HFFc6 (cell line): ENCODE measurements around the gene MAPKAP1. TPM values are rescaled to one million over a fixed set of nuclear protein-coding genes. Genes with fewer than 3 reads are reported as not detected.

Experiments used
- DNase-seq: peaks from one replicate; pipeline ENCODE4 v3.0.0-alpha.2; 2018
- H3K27ac Mint-ChIP-seq: 2 replicates; pipeline ENCODE4 v1.8.0; 2020; ENCODE audit warnings: mild to moderate bottlenecking, mixed read lengths
- H3K27me3 Mint-ChIP-seq: 2 replicates; pipeline ENCODE4 v1.8.0; 2021; ENCODE audit warnings: mild to moderate bottlenecking, moderate library complexity, mixed read lengths; ENCODE audit not compliant: insufficient read depth
- H3K36me3 Mint-ChIP-seq: 2 replicates; pipeline ENCODE4 v1.8.0; 2021; ENCODE audit warnings: low read depth, mixed read lengths
- H3K4me1 Mint-ChIP-seq: 2 replicates; pipeline ENCODE4 v1.8.0; 2020; ENCODE audit warnings: low read depth, mixed read lengths
- H3K4me3 Mint-ChIP-seq: 2 replicates; pipeline ENCODE4 v1.8.0; 2020; ENCODE audit warnings: mild to moderate bottlenecking, moderate library complexity, mixed read lengths
- H3K9me3 Mint-ChIP-seq: 2 replicates; pipeline ENCODE4 v1.8.0; 2020; ENCODE audit warnings: mild to moderate bottlenecking, mixed read lengths
- total RNA-seq, 6 experiments: library from RNA; stranded (reverse); fragmentation: NEBNext Ultra II Directional; extraction: Animal tissue kit (Norgen Biotek cat#: 25700); gene quantifications; 2 replicates in 1 of 6; 3 replicates in 5 of 6; pipeline ENCODE4 v1.2.3, GENCODE V29; 2021
- TF ChIP-seq, protein P1 (sequence below): fragments of 200-600 bp; sonication (generic); IDR thresholded peaks from 2 replicates; pipeline ENCODE4 v1.5.0; 2021; ENCODE audit warnings: antibody characterized with exemption, mild to moderate bottlenecking

Gene MAPKAP1
- total RNA-seq, 6 experiments from 2014 or later, result 115 to 167 (median 130) TPM

DNA sequence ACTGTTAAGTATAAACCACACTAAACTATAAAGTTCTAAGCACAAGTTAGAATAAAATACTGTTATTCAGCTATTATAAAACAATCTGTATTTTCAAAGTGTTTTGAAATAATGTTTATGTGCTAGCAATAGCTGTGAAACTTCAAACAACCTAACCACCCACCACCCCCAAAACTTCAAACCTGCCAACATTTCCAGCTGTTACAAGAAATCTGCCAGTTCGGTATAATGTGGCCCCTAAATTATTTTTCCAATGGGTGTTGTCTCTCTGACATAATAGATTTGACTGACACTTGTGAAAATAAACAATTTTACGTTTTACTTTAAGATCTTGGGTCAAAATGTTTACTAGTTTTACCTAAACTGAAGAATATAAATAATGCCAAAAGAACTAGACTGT is 24.7 kb downstream of the MAPKAP1 start:
- DNase-seq, result no peak
- H3K27me3 Mint-ChIP-seq, result no peaks in the 10 kb centered on the region

DNA sequence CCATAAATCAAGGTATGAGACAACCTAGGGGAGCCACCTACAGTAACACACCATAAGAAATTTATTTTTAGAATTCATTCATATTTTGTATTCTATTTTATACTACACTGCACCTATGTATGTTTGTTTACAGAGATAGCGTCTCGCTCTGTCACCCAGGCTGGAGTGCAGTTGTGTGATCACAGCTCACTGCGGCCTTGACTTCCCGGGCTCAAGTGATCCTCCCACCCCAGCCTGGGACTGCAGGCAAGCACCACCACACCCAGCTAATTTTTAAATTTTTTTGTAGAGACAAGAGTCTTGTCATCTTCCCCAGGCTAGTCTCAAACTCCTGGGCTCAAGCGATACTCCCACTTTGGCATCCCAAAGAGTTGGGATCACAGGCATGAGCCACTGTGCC is 25.4 kb downstream of the MAPKAP1 start:
- Mint-ChIP-seq H3K9me3 (no peaks in the 10 kb centered on the region), H3K4me1 (peaks cover 63% of the 10 kb centered on the region), H3K27ac (no peak overlapping the region; the same call in 1 of the 2 replicates), H3K4me3 (no peak overlapping the region), H3K36me3 (peaks cover 28% of the 10 kb centered on the region; the same call in 1 of the 2 replicates), H3K27me3 (no peaks in the 10 kb centered on the region; the same call in 1 of the 2 replicates)
- DNase-seq, result no peak
- TF ChIP-seq, protein P1, sequence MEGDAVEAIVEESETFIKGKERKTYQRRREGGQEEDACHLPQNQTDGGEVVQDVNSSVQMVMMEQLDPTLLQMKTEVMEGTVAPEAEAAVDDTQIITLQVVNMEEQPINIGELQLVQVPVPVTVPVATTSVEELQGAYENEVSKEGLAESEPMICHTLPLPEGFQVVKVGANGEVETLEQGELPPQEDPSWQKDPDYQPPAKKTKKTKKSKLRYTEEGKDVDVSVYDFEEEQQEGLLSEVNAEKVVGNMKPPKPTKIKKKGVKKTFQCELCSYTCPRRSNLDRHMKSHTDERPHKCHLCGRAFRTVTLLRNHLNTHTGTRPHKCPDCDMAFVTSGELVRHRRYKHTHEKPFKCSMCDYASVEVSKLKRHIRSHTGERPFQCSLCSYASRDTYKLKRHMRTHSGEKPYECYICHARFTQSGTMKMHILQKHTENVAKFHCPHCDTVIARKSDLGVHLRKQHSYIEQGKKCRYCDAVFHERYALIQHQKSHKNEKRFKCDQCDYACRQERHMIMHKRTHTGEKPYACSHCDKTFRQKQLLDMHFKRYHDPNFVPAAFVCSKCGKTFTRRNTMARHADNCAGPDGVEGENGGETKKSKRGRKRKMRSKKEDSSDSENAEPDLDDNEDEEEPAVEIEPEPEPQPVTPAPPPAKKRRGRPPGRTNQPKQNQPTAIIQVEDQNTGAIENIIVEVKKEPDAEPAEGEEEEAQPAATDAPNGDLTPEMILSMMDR, result no peak

More for the DNA sequence above, 24.7 kb downstream of the MAPKAP1 start:
- H3K9me3 Mint-ChIP-seq, result no peaks in the 10 kb centered on the region
- peaks cover 28% of the 10 kb centered on the region; the same call in 1 of the 2 replicates for H3K36me3 Mint-ChIP-seq
- no peak overlapping the region for H3K27ac Mint-ChIP-seq
- H3K4me3 Mint-ChIP-seq, result no peak overlapping the region
- TF ChIP-seq, protein P1, result no peak
- peaks cover 62% of the 10 kb centered on the region for H3K4me1 Mint-ChIP-seq

DNA sequence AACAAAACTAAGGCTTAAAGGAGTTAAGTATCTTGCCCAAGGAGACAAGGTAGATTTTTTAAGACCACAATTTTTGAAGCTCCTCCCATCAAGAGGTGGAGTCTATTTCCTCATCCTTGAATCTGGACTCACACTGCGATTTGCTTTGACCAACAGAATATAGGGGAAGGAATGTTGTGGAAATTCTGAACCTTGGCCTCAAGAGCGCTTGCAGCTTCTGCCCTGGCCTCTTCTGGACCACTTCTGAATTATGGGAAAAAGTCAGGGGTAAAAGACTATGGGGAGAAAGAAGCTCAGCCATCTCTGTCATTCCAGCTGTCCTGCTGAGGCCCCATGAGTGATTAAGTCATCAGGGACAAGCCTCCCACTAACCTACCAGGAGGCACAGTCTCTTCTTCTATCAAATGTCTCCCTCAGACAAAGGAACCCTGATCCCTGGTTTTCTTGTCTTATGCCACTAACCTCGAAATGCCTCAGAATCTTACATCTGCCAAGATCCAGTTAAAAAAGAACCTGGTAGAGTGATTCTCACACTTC is 25.9 kb downstream of the MAPKAP1 start:
- Mint-ChIP-seq H3K9me3 (no peaks in the 10 kb centered on the region), H3K27me3 (no peaks in the 10 kb centered on the region; the same call in 1 of the 2 replicates), H3K36me3 (peaks cover 32% of the 10 kb centered on the region; the same call in 1 of the 2 replicates), H3K4me3 (no peak overlapping the region), H3K27ac (no peak overlapping the region; the same call in 1 of the 2 replicates), H3K4me1 (peaks cover 68% of the 10 kb centered on the region)
- DNase-seq, result no peak
- TF ChIP-seq, protein P1, result no peak

DNA sequence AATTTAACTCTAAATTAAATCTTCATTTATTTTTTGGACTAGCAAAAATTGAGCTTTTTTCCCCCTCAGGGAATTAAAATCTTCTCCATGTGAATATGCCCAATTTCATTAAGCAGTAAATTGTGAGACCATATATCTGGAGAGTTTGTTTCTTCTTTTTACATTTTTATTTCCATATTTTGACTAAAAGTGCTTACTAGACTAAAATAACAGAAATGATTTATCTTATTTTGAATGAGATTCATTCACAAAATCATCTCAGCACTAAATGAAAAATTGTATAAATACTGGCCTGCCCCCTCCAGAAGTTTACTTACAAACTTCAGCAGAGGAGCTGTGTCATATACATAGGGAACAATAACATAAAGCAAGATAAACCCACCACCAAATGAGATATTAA is 26.6 kb downstream of the MAPKAP1 start:
- TF ChIP-seq, protein P1, result no peak
- H3K4me1 Mint-ChIP-seq, result peaks cover 73% of the 10 kb centered on the region
- H3K36me3 Mint-ChIP-seq, result peaks cover 28% of the 10 kb centered on the region; the same call in 1 of the 2 replicates

DNA sequence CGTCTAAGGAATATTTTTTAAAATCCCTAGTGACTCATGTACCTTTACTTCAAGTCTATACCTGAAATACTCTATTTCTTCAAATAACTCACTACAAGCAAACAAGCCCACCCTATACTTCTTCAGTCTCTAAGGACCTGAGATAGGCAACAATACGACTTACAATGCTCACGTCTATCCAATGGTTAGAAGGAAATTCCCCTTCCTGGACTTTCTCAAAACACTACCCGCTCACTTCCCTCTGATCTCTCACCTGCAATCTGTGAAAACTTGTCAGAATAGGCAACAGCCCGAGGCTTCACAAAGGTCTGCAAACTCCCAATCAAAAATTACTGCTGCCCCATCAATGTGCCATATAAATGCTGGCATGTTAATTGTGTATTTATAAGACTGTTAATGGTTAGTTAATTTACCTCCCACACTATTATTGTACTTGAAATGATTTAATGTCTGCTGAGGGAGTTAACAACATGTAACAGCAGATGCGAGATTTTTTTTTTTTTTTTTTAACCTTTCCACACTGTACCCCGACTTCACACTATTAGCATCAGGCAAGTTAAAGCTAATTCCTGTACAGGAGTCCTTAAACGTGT is 27.3 kb downstream of the MAPKAP1 start:
- no peak overlapping the region for H3K4me3 Mint-ChIP-seq
- H3K27ac Mint-ChIP-seq, result no peak overlapping the region
- no peaks in the 10 kb centered on the region for H3K9me3 Mint-ChIP-seq
- no peaks in the 10 kb centered on the region; the same call in 1 of the 2 replicates for H3K27me3 Mint-ChIP-seq
- no peak for DNase-seq
- TF ChIP-seq, protein P1, result no peak
- H3K4me1 Mint-ChIP-seq, result peaks cover 73% of the 10 kb centered on the region
- peaks cover 20% of the 10 kb centered on the region; the same call in 1 of the 2 replicates for H3K36me3 Mint-ChIP-seq

More for the DNA sequence above, 26.6 kb downstream of the MAPKAP1 start:
- Mint-ChIP-seq H3K4me3 (no peak overlapping the region), H3K9me3 (no peaks in the 10 kb centered on the region), H3K27me3 (no peaks in the 10 kb centered on the region; the same call in 1 of the 2 replicates), H3K27ac (no peak overlapping the region)
- DNase-seq, result no peak
